SU-DHL-6 (cell line): ENCODE data around the gene CASKIN2.
"Not testable (repeated sequence)": the region's sequence is repeated elsewhere in the genome, so short reads cannot be mapped to it uniquely, and the experiment has no call there.

Experiments
- H2AFZ ChIP-seq: fragments of 200-600 bp; sonication (generic); 2 replicates; pipeline ENCODE4 v1.6.1; 2014; ENCODE audit warnings: low read depth, mild to moderate bottlenecking, moderate library complexity, mixed read lengths, antibody characterized with exemption, low read length; ENCODE audit not compliant: severe bottlenecking
- H3F3A ChIP-seq: fragments of 200-600 bp; shearing (Covaris generic); 2 replicates; pipeline ENCODE4 v1.6.0; 2016; ENCODE audit warnings: antibody characterized with exemption, mild to moderate bottlenecking; ENCODE audit not compliant: insufficient read depth
- H3K27ac ChIP-seq: fragments of 200-600 bp; sonication (generic); 2 replicates; pipeline ENCODE4 v1.5.1; 2016; ENCODE audit warnings: low read depth, mild to moderate bottlenecking, low read length, moderate library complexity, mixed read lengths
- H3K27me3 ChIP-seq: fragments of 200-600 bp; sonication (generic), shearing (Covaris generic); 2 replicates; pipeline ENCODE4 v1.6.0; 2014; ENCODE audit warnings: mild to moderate bottlenecking, low read length
- H3K36me3 ChIP-seq: fragments of 200-600 bp; sonication (generic); 2 replicates; pipeline ENCODE4 v1.6.1; 2014; ENCODE audit warnings: mild to moderate bottlenecking, low read length, mixed read lengths
- H3K4me2 ChIP-seq: fragments of 300-600, 200-600 bp; shearing (Covaris generic), sonication (generic); 2 replicates; pipeline ENCODE4 v1.6.0; 2014; ENCODE audit warnings: low read length, low read depth, mild to moderate bottlenecking; ENCODE audit not compliant: poor library complexity, severe bottlenecking
- H3K4me3 ChIP-seq: fragments of 200-600 bp; sonication (generic); 2 replicates; pipeline ENCODE4 v1.5.1; 2014; ENCODE audit warnings: antibody characterized with exemption, low read length, mild to moderate bottlenecking, mixed read lengths; ENCODE audit not compliant: insufficient read depth, poor library complexity, severe bottlenecking
- H3K79me2 ChIP-seq: fragments of 200-600 bp; sonication (generic); 2 replicates; pipeline ENCODE4 v1.6.1; 2014; ENCODE audit warnings: mild to moderate bottlenecking, low read length, moderate library complexity; ENCODE audit not compliant: insufficient read depth
- H3K9ac ChIP-seq: fragments of 200-600 bp; sonication (generic); 2 replicates; pipeline ENCODE4 v1.7.0; 2014; ENCODE audit warnings: mild to moderate bottlenecking, low read length
- H3K9me2 ChIP-seq: fragments of 200-600 bp; sonication (generic); replicated peaks from 2 replicates; pipeline ENCODE4 v1.6.1; 2014; ENCODE audit warnings: low read length; ENCODE audit not compliant: insufficient read depth
- H3K9me3 ChIP-seq: fragments of 200-600 bp; sonication (generic); 2 replicates; pipeline ENCODE4 v1.6.1; 2014; ENCODE audit warnings: low read length, mixed read lengths; ENCODE audit not compliant: insufficient read depth
- H4K20me1 ChIP-seq: fragments of 200-600 bp; sonication (generic); 2 replicates; pipeline ENCODE4 v1.6.1; 2014; ENCODE audit warnings: low read depth, mild to moderate bottlenecking, antibody characterized with exemption, low read length, moderate library complexity, mixed read lengths
- CTCF ChIP-seq: fragments of 200-600 bp; sonication (generic); IDR thresholded peaks from one replicate; pipeline ENCODE4 v1.5.1; 2017; ENCODE audit warnings: antibody characterized with exemption, mild to moderate bottlenecking, low read length, moderate library complexity; ENCODE audit not compliant: insufficient read depth, poor library complexity, severe bottlenecking
- EZH2phosphoT487 ChIP-seq: fragments of 200-600 bp; sonication (generic), shearing (Covaris generic); conservative IDR thresholded peaks from 2 replicates; pipeline ENCODE4 v1.6.1; 2018; ENCODE audit warnings: mild to moderate bottlenecking, antibody characterized with exemption, low read length, moderate library complexity, mixed read lengths

Gene CASKIN2

GRCh38 chr17:75478508-75478907 lies 36.8 kb downstream of the CASKIN2 start:
- Histone ChIP-seq H3K36me3 (no peaks in the 10 kb centered on the region), H3K9ac (no peak overlapping the region), H3F3A (no peaks in the 10 kb centered on the region), H3K4me2 (no peak overlapping the region), H3K27me3 (no peaks in the 10 kb centered on the region), H4K20me1 (no peaks in the 10 kb centered on the region), H3K4me3 (no peak overlapping the region), H3K79me2 (no peaks in the 10 kb centered on the region), H3K9me2 (no peaks in the 10 kb centered on the region), H2AFZ (no peak overlapping the region), H3K9me3 (no peaks in the 10 kb centered on the region), H3K27ac (no peak overlapping the region)
- TF ChIP-seq CTCF = no peak
- TF ChIP-seq EZH2phosphoT487 = no peak

GRCh38 chr17:75477490-75477862 lies 37.9 kb downstream of the CASKIN2 start:
- H3K79me2 ChIP-seq, H3K36me3 ChIP-seq, H3K27me3 ChIP-seq, H3K4me2 ChIP-seq, H3K9ac ChIP-seq, H2AFZ ChIP-seq, H3K9me2 ChIP-seq, H3F3A ChIP-seq, H4K20me1 ChIP-seq, H3K4me3 ChIP-seq, H3K27ac ChIP-seq, H3K9me3 ChIP-seq: not testable (repeated sequence)

GRCh38 chr17:75476752-75477489 lies 38.4 kb downstream of the CASKIN2 start:
- Histone ChIP-seq H3K4me2 (no peak overlapping the region), H3K36me3 (no peaks in the 10 kb centered on the region), H3K9me2 (no peaks in the 10 kb centered on the region), H3K9ac (no peak overlapping the region), H2AFZ (no peak overlapping the region), H3F3A (no peaks in the 10 kb centered on the region), H3K27ac (no peak overlapping the region), H3K9me3 (no peaks in the 10 kb centered on the region), H3K79me2 (no peaks in the 10 kb centered on the region), H4K20me1 (no peaks in the 10 kb centered on the region), H3K27me3 (no peaks in the 10 kb centered on the region), H3K4me3 (no peak overlapping the region)
- TF ChIP-seq CTCF (no peak), EZH2phosphoT487 (no peak)

- Histone ChIP-seq H4K20me1 (no peaks in the 10 kb centered on the region), H3K9me2 (no peaks in the 10 kb centered on the region), H3K27me3 (no peaks in the 10 kb centered on the region), H3K9ac (no peak overlapping the region), H3F3A (no peaks in the 10 kb centered on the region), H3K36me3 (no peaks in the 10 kb centered on the region), H2AFZ (no peak overlapping the region), H3K4me2 (no peak overlapping the region), H3K4me3 (no peak overlapping the region), H3K9me3 (no peaks in the 10 kb centered on the region), H3K27ac (no peak overlapping the region), H3K79me2 (no peaks in the 10 kb centered on the region)
- TF ChIP-seq CTCF (no peak), EZH2phosphoT487 (no peak)
These were observed 39.1 kb downstream of the CASKIN2 start for GRCh38 chr17:75476271-75476671.
